ENCODE results near the gene CAMTA1. TPM values are rescaled to one million over a fixed set of nuclear protein-coding genes. Genes with fewer than 3 reads are reported as not detected.

The CAMTA1 gene
- total RNA-seq, 1 experiment from 2014 or later = 85.2 TPM

- intact Hi-C loops (cut with micrococcal nuclease; ENCODE audit: unreplicated experiment) = no loop called here
- no peak overlapping the region for H3K27ac ChIP-seq (ENCODE audit: low read depth, low read length, poor library complexity, severe bottlenecking)
- BruUV-seq (replicated peaks) = no TSS peak
- TF ChIP-seq CTCF (conservative IDR thresholded peaks at IDR 0.05; ENCODE audit: low read depth, low read length) (no peak), EZH2 (IDR thresholded peaks at IDR 0.05; ENCODE audit: borderline replicate concordance, low read depth, low read length, poor library complexity, severe bottlenecking) (no peak)
- POLR2A ChIA-PET (ENCODE audit: low non-redundant PET) = no interaction called here
- no peak overlapping the region for H3K4me3 ChIP-seq (ENCODE audit: low read depth, low read length, poor library complexity, severe bottlenecking)
- H3K4me1 ChIP-seq (ENCODE audit: insufficient read depth, low read length, poor library complexity, severe bottlenecking) = no peaks in the 10 kb centered on the region
- CTCF ChIA-PET = no interaction called here
- DNase-seq (ENCODE audit: low spot score) = no peak
- no peaks in the 10 kb centered on the region for H3K27me3 ChIP-seq (replicated peaks; ENCODE audit: insufficient read depth, low read depth, low read length, poor library complexity)
- no peaks in the 10 kb centered on the region for H3K9me3 ChIP-seq (ENCODE audit: low read depth, low read length, poor library complexity, severe bottlenecking)
- H3K36me3 ChIP-seq (ENCODE audit: insufficient read depth, low read length, poor library complexity, severe bottlenecking) = no peaks in the 10 kb centered on the region
Measured at GRCh38 chr1:7406641-7407543, 621.6 kb downstream of the CAMTA1 start.

- TF ChIP-seq EZH2 (IDR thresholded peaks at IDR 0.05; ENCODE audit: borderline replicate concordance, low read depth, low read length, poor library complexity, severe bottlenecking) = no peak
- no peak for TF ChIP-seq CTCF (conservative IDR thresholded peaks at IDR 0.05; ENCODE audit: low read depth, low read length)
- Histone ChIP-seq H3K27ac (ENCODE audit: low read depth, low read length, poor library complexity, severe bottlenecking) (no peak overlapping the region), H3K4me3 (ENCODE audit: low read depth, low read length, poor library complexity, severe bottlenecking) (no peak overlapping the region), H3K9me3 (ENCODE audit: low read depth, low read length, poor library complexity, severe bottlenecking) (no peaks in the 10 kb centered on the region), H3K27me3 (replicated peaks; ENCODE audit: insufficient read depth, low read depth, low read length, poor library complexity) (no peaks in the 10 kb centered on the region), H3K36me3 (ENCODE audit: insufficient read depth, low read length, poor library complexity, severe bottlenecking) (no peaks in the 10 kb centered on the region), H3K4me1 (ENCODE audit: insufficient read depth, low read length, poor library complexity, severe bottlenecking) (no peaks in the 10 kb centered on the region)
- POLR2A ChIA-PET (ENCODE audit: low non-redundant PET) = interaction anchor here (0.6 kb wide), 1 partner anchor 303 kb away, joined by 3 read pairs; no protein-coding TSS in a partner anchor
- CTCF ChIA-PET = no interaction called here
- DNase-seq (ENCODE audit: low spot score) = no peak
- intact Hi-C loops (cut with micrococcal nuclease; ENCODE audit: unreplicated experiment) = no loop called here
- no TSS peak for BruUV-seq (replicated peaks)
Measured at GRCh38 chr1:7407544-7407895, 622.3 kb downstream of the CAMTA1 start.

GRCh38 chr1:7407980-7408770 is 622.9 kb downstream of the CAMTA1 start:
- intact Hi-C loops (cut with micrococcal nuclease; ENCODE audit: unreplicated experiment) = no loop called here
- no peak for DNase-seq (ENCODE audit: low spot score)
- no peaks in the 10 kb centered on the region for H3K4me1 ChIP-seq (ENCODE audit: insufficient read depth, low read length, poor library complexity, severe bottlenecking)
- ChIA-PET CTCF (no interaction called here), POLR2A (ENCODE audit: low non-redundant PET) (interaction anchor here (0.6 kb wide), 1 partner anchor 304 kb away, joined by 3 read pairs; no protein-coding TSS in a partner anchor)
- H3K9me3 ChIP-seq (ENCODE audit: low read depth, low read length, poor library complexity, severe bottlenecking) = no peaks in the 10 kb centered on the region
- no peaks in the 10 kb centered on the region for H3K27me3 ChIP-seq (replicated peaks; ENCODE audit: insufficient read depth, low read depth, low read length, poor library complexity)
- no peak overlapping the region for H3K27ac ChIP-seq (ENCODE audit: low read depth, low read length, poor library complexity, severe bottlenecking)
- no TSS peak for BruUV-seq (replicated peaks)
- H3K4me3 ChIP-seq (ENCODE audit: low read depth, low read length, poor library complexity, severe bottlenecking) = no peak overlapping the region
- no peak for TF ChIP-seq CTCF (conservative IDR thresholded peaks at IDR 0.05; ENCODE audit: low read depth, low read length)
- no peak for TF ChIP-seq EZH2 (IDR thresholded peaks at IDR 0.05; ENCODE audit: borderline replicate concordance, low read depth, low read length, poor library complexity, severe bottlenecking)
- H3K36me3 ChIP-seq (ENCODE audit: insufficient read depth, low read length, poor library complexity, severe bottlenecking) = no peaks in the 10 kb centered on the region

Measured in A673 (cell line).